Hematopoietic multipotent progenitor cell (in vitro differentiated cells): Measurements from ENCODE around the gene RAB8B. TPM values are rescaled to one million over a fixed set of nuclear protein-coding genes. Genes with fewer than 3 reads are reported as not detected.

Experiments
- DNase-seq, 3 donors: peaks; one replicate each; pipeline ENCODE4 v3.0.0-alpha.2; 2011 to 2015; ENCODE audit warnings: low read depth in 2 of 3, low spot score in 2 of 3
- total RNA-seq: library from RNA; depleted of rRNA; stranded (reverse); fragments of >200 nt; gene quantifications from one replicate; pipeline ENCODE4 v1.2.3, GENCODE V29; 2012

Gene RAB8B
- total RNA-seq, 1 donor = 14.0 TPM

- no peak for DNase-seq
Measured at GRCh38 chr15:63301088-63301487, 111.7 kb downstream of the RAB8B start.

DNA sequence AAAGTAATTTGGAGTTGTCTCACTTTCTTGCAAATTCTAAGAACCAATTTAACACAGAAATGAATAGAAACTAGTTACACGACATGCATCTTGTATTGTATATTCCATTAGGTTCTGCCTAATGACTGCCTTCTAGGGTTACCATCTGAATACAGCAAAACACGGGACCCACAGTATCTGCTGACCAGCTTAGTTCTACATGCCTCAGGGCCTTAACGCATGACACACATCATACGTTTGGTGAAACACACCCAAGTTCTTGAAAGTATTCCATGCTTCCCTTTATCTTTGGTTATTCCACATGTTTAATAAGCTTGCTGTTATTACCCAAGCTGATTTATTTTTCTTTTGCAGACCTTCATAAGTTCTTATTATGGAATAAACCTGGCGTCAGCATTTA, 115.9 kb downstream of the RAB8B start:
- DNase-seq = no peak

- no peak for DNase-seq
Measured at GRCh38 chr15:63306492-63307073, 117.2 kb downstream of the RAB8B start.

- no peak for DNase-seq
Measured at GRCh38 chr15:63308491-63308890, 119.1 kb downstream of the RAB8B start.

- no peak for DNase-seq
Measured at GRCh38 chr15:63308947-63309346, 119.5 kb downstream of the RAB8B start.

DNA sequence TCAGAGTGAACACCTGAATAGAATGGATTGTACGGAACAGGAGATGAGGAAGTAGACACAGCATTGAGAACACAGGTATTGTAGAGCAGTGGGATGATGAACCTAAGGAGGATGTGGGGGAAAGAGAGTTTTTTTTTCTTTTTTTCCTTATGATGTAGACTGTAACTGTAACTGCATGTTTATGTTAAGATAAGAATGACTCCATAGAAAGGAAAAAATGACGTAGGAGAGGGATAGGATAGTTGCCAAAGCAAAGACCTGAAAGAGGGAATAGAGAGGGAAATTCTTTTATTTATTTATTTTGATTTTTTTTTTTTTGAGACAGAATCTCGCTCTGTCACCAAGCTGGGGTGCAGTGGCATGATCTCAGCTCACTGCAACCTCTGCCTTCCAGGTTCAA, 121.2 kb downstream of the RAB8B start:
- DNase-seq = no peak

DNA sequence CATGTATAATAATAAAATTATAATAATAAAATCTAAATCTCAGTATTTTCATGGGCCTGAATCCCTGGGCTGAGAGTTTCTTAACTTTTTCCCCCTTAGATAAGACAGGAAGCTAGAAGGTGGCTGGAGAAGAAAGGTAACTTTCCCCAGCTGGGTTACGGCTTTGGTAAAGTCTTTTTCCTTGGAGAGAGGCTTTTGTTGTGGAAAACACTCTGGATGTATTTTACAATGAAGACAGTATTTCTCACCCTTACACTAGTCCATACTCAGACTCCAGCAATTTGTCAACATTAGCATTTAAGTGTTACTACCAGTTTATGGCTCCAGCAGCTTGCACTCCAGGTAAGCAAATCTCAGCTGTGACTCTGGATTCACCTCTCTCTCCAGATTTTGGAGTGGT, 122.9 kb downstream of the RAB8B start:
- DNase-seq = no peak

DNA sequence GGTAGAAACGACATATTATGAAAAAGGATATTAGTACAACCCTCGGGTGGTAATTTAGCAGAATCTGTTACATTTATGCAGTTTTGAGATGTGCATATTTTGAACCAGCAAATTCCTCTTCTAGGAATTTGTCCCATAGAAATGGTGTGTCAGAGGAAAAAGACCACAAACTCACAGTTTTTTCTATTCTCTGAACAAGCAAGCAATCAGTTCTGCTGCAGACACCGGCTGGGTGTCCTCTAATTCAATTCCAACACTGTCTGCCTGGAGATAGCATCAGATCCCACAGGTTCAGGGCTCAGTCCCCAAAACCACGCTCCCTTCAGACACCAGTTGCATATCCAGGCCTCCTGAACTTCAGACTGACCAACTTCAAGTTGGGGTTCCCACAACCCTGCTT, 124.4 kb downstream of the RAB8B start:
- DNase-seq = no peak

- DNase-seq = no peak
Measured at GRCh38 chr15:63314409-63314808, 125.0 kb downstream of the RAB8B start.

Other genes starting within 250 kb of the RAB8B start
- 35.5 TPM for gene TPM1, start 146.9 kb upstream of the RAB8B start, total RNA-seq
- 7.3 TPM for gene LACTB, start 67.7 kb upstream of the RAB8B start, total RNA-seq
- gene RPS27L, start 32.1 kb upstream of the RAB8B start, total RNA-seq = 17.2 TPM
- gene APH1B, start 88.0 kb downstream of the RAB8B start, total RNA-seq = 20.5 TPM
- under 0.01 TPM for gene CA12, start 192.2 kb downstream of the RAB8B start, total RNA-seq